GM10266 (cell line): Measurements from ENCODE around the gene SEMA3F.

Experiments used
- DNase-seq: peaks from one replicate; pipeline ENCODE4 v3.0.0; 2012; ENCODE audit errors: extremely low spot score
- TF ChIP-seq, protein P1 (sequence below): IDR thresholded peaks from 2 replicates; pipeline ENCODE4 v1.5.1; 2012; ENCODE audit warnings: mild to moderate bottlenecking, low read depth; ENCODE audit not compliant: control insufficient read depth, insufficient read depth; ENCODE audit errors: missing control alignments

The SEMA3F gene

GRCh38 chr3:50139718-50140423 is 15.3 kb upstream of the SEMA3F start:
- DNase-seq = no peak
- TF ChIP-seq, protein P1, sequence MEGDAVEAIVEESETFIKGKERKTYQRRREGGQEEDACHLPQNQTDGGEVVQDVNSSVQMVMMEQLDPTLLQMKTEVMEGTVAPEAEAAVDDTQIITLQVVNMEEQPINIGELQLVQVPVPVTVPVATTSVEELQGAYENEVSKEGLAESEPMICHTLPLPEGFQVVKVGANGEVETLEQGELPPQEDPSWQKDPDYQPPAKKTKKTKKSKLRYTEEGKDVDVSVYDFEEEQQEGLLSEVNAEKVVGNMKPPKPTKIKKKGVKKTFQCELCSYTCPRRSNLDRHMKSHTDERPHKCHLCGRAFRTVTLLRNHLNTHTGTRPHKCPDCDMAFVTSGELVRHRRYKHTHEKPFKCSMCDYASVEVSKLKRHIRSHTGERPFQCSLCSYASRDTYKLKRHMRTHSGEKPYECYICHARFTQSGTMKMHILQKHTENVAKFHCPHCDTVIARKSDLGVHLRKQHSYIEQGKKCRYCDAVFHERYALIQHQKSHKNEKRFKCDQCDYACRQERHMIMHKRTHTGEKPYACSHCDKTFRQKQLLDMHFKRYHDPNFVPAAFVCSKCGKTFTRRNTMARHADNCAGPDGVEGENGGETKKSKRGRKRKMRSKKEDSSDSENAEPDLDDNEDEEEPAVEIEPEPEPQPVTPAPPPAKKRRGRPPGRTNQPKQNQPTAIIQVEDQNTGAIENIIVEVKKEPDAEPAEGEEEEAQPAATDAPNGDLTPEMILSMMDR = no peak

DNA sequence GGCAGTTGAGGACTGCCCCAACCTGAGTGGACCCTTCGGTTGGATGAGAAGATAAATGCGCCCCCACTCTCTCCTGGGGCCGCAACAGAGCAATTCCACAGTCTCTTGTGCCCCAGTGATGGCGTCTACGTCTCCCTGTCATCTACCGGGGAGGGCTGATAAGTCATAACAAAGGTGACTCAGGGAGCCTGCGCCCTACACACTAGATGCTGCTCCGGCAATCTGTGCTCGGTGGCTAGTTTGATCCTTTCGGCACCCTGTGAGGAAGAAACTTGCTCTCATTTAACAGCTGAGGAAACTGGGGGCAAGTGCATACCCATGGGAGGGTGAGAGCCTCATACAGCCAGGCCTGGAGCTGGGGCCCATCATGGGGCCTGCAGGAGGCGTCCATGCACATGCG is 14.1 kb upstream of the SEMA3F start:
- TF ChIP-seq, protein P1 = no peak
- no peak for DNase-seq

GRCh38 chr3:50146316-50146901 is 8.7 kb upstream of the SEMA3F start:
- TF ChIP-seq, protein P1 = no peak
- no peak for DNase-seq

DNA sequence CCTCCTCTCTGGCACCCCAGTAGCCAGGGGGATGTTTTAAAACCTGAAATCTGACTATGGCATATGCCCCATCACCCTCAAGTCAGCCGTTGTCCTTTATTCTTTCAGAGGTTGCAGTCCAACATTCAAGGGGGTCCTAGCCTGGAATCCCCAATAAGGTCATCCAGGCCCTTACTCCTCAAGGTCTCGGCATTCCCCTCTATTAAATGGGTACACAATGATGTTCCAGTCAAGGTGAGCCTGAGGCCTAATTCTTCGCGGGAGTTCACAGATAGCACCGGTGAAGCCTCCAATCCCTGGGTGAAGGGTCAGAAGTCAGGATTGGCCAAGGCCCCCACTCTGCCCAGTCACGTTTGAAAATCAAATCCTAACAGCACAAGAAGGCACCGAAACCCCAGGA is 8.1 kb upstream of the SEMA3F start:
- TF ChIP-seq, protein P1 = no peak
- no peak for DNase-seq

DNA sequence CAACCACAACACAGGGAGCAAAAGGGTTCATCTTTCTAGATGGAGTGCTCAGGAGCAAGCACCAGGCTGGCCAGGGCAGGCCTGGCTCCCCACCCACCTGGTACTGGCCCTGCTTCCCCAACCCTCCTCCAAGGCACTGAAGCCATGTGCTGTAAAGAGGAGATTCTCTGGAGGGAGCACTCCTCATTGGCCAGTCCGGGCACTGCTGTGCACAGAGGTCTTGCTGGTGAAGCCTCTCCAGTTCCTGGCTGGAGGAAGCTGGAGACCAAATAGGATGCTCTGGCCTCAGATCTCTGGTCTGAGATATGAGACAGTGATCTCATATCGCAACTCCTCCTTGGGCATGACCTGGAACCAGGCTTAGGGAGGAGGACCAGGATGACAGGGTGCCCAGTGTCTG is 7.7 kb upstream of the SEMA3F start:
- TF ChIP-seq, protein P1 = no peak

DNA sequence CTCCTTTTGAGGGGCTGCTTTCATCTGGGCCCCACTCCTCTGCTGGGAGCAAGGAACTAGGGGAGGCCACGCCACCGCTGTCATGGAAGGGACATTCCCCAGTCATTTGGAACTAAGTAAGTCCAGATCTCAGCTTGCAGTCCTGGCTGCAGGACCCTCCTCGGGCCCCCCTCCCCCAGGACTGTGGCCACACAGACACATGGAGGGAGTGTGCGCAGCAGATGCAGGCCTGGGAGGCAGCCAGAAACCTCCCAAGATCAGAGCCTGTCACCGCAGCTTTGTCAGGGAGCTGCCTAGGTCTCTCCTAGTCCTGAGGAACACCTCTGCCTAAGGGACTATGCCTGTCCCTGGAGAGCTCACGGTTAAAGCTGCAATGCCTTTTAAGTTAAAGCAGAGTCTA is 7.3 kb upstream of the SEMA3F start:
- TF ChIP-seq, protein P1 = no peak
- no peak for DNase-seq

More for the DNA sequence above, 7.7 kb upstream of the SEMA3F start:
- DNase-seq = no peak

GRCh38 chr3:50150404-50150750 is 4.7 kb upstream of the SEMA3F start:
- TF ChIP-seq, protein P1 = no peak
- no peak for DNase-seq
